ENCODE data around the gene CPS1. TPM values are rescaled to one million over a fixed set of nuclear protein-coding genes. Genes with fewer than 3 reads are reported as not detected.

CPS1 gene
- total and polyA plus RNA-seq, 2 of the 8 experiments (the other 6 are each of a cell fraction or from before 2014, with no cell fraction given): 7.9 to 15.7 TPM

DNA sequence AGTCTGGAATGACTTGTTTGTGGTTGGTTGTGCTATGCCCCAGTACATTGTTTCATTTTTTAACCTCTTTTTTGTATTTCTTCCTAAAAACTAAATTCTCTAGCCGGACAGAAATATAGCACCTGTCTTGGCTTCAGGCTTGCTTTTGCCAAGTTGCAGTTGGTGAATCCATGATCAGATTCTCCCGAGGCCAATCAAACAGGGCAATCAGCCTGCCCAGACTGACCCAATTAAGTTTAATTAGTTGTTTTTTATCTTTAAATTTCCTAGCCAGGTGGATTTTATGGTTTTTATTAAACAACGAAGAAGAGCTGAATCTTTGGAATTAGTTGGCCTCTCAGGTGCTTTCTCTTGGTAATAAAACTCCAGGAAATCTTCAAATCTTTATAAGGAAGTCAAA is 162.1 kb downstream of the CPS1 start (continued):
- TF ChIP-seq YY1 (IDR thresholded peaks at IDR 0.05; ENCODE audit: low read depth, low read length): no peak
- no peak for TF ChIP-seq TEAD4 (IDR thresholded peaks at IDR 0.05; ENCODE audit: low read depth, low read length)
- TF ChIP-seq ATF2 (IDR thresholded peaks at IDR 0.05; ENCODE audit: low read length): no peak
- TF ChIP-seq CBX8 (IDR thresholded peaks at IDR 0.05; ENCODE audit: borderline replicate concordance, low read depth, low read length): no peak
- no peak for TF ChIP-seq SIN3A (conservative IDR thresholded peaks at IDR 0.05 in 1 of 2, IDR thresholded peaks at IDR 0.05 in 1 of 2; ENCODE audit: low read depth in 1 of 2, low read length in 2 of 2)
- TF ChIP-seq SP1 (IDR thresholded peaks at IDR 0.05; ENCODE audit: low read depth, low read length): no peak
